ENCODE data around the gene PI4KA.

DNA sequence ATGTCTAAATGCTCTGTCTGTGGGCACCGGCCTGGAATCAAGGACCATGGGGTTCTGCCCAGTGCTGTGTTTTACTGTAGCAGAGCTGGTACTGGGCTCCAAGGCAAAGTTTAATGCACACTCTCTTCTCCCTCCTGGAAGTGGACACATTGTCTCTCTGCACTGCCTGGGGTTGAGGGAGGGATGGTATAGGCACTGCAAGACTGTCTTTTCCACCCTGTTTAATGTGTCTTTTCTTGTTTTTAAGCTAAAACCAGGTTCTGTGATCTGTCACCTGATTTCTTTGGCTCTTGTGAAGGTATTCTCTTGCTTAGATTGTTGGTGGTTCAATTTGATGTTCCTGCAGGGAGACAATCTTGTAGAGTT, 194.0 kb downstream of the PI4KA start:
- TF ChIP-seq, protein P1, sequence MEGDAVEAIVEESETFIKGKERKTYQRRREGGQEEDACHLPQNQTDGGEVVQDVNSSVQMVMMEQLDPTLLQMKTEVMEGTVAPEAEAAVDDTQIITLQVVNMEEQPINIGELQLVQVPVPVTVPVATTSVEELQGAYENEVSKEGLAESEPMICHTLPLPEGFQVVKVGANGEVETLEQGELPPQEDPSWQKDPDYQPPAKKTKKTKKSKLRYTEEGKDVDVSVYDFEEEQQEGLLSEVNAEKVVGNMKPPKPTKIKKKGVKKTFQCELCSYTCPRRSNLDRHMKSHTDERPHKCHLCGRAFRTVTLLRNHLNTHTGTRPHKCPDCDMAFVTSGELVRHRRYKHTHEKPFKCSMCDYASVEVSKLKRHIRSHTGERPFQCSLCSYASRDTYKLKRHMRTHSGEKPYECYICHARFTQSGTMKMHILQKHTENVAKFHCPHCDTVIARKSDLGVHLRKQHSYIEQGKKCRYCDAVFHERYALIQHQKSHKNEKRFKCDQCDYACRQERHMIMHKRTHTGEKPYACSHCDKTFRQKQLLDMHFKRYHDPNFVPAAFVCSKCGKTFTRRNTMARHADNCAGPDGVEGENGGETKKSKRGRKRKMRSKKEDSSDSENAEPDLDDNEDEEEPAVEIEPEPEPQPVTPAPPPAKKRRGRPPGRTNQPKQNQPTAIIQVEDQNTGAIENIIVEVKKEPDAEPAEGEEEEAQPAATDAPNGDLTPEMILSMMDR (IDR thresholded peaks at IDR 0.05): no peak
- TF ChIP-seq POLR2A (IDR thresholded peaks at IDR 0.05): no peak
